ENCODE measurements around the gene IL20RB. TPM values are rescaled to one million over a fixed set of nuclear protein-coding genes. Genes with fewer than 3 reads are reported as not detected.

IL20RB gene
- polyA plus RNA-seq, 3 donors: 0.16 to 1.2 TPM; not detected in 1

- Mint-ChIP-seq H3K9me3 (peaks cover 0 to 3% (median 0%) of the 10 kb centered on the region in 7 donors), H3K36me3 (no peaks in the 10 kb centered on the region), H3K27ac (no peak overlapping the region), H3K4me3 (no peak overlapping the region), H3K4me1 (peaks cover 15% of the 10 kb centered on the region), H3K27me3 (ENCODE audit: low read depth in 3 of 3) (peaks cover 0 to 1% (median 0%) of the 10 kb centered on the region in 3 donors)
- 98% methylated on average over 5 of the region's 6 CpGs for WGBS (ENCODE audit: insufficient coverage)
- H3K4me2 ChIP-seq (replicated peaks; ENCODE audit: extremely low read depth, low read length, poor library complexity, severe bottlenecking): no peak overlapping the region
- intact Hi-C loops (cut with micrococcal nuclease): loop anchor here (5.0 to 10.0 kb wide), 3 partner anchors 255 to 618 kb away; partner anchors contain the start of gene STAG1 (in 2 of the 2)
- H2AFZ ChIP-seq (ENCODE audit: insufficient read depth, low read depth, low read length, poor library complexity, severe bottlenecking): no peak overlapping the region
- no peak for TF ChIP-seq CTCF (IDR thresholded peaks at IDR 0.05)
- no peaks in the 10 kb centered on the region for H3K9me3 ChIP-seq (replicated peaks in 1 of 2; ENCODE audit: control insufficient read depth in 1 of 2, insufficient read depth in 1 of 2, low read length in 2 of 2)
- H3K27ac ChIP-seq (ENCODE audit: low read depth in 1 of 2, low read length in 2 of 2): no peak overlapping the region
- H3K79me2 ChIP-seq (ENCODE audit: insufficient read depth, low read length): no peaks in the 10 kb centered on the region
- H4K20me1 ChIP-seq (ENCODE audit: insufficient read depth, low read length): no peaks in the 10 kb centered on the region
- no peak overlapping the region for H3K9ac ChIP-seq (ENCODE audit: insufficient read depth, low read length, poor library complexity, severe bottlenecking)
- H3K4me1 ChIP-seq (ENCODE audit: control insufficient read depth in 1 of 2, insufficient read depth in 2 of 2, low read length in 2 of 2): peaks cover 0 to 11% of the 10 kb centered on the region in 2 donors
- no peaks in the 10 kb centered on the region for H3K36me3 ChIP-seq (replicated peaks in 1 of 2; ENCODE audit: control insufficient read depth in 1 of 2, insufficient read depth in 2 of 2, low read length in 2 of 2)
- H3K27me3 ChIP-seq (ENCODE audit: control insufficient read depth in 2 of 2, insufficient read depth in 2 of 2, low read length in 2 of 2): no peaks in the 10 kb centered on the region
- DNase-seq: no peak
- no peak overlapping the region for H3K4me3 ChIP-seq (replicated peaks in 1 of 3; ENCODE audit: low read depth in 2 of 3, low read length in 3 of 3)
Measured at GRCh38 chr3:137010137-137010536, 52.4 kb downstream of the IL20RB start.

GRCh38 chr3:137011153-137011552 is 53.4 kb downstream of the IL20RB start:
- Histone ChIP-seq H3K4me1 (ENCODE audit: control insufficient read depth in 1 of 2, insufficient read depth in 2 of 2, low read length in 2 of 2) (peaks cover 0 to 11% of the 10 kb centered on the region in 2 donors), H3K9me3 (replicated peaks in 1 of 2; ENCODE audit: control insufficient read depth in 1 of 2, insufficient read depth in 1 of 2, low read length in 2 of 2) (no peaks in the 10 kb centered on the region), H3K27me3 (ENCODE audit: control insufficient read depth in 2 of 2, insufficient read depth in 2 of 2, low read length in 2 of 2) (no peaks in the 10 kb centered on the region), H3K4me3 (replicated peaks in 1 of 3; ENCODE audit: low read depth in 2 of 3, low read length in 3 of 3) (no peak overlapping the region), H3K27ac (ENCODE audit: low read depth in 1 of 2, low read length in 2 of 2) (no peak overlapping the region), H3K9ac (ENCODE audit: insufficient read depth, low read length, poor library complexity, severe bottlenecking) (no peak overlapping the region), H3K36me3 (replicated peaks in 1 of 2; ENCODE audit: control insufficient read depth in 1 of 2, insufficient read depth in 2 of 2, low read length in 2 of 2) (no peaks in the 10 kb centered on the region), H3K4me2 (replicated peaks; ENCODE audit: extremely low read depth, low read length, poor library complexity, severe bottlenecking) (no peak overlapping the region), H4K20me1 (ENCODE audit: insufficient read depth, low read length) (no peaks in the 10 kb centered on the region), H2AFZ (ENCODE audit: insufficient read depth, low read depth, low read length, poor library complexity, severe bottlenecking) (no peak overlapping the region), H3K79me2 (ENCODE audit: insufficient read depth, low read length) (no peaks in the 10 kb centered on the region)
- no peak for DNase-seq
- peaks cover 0 to 2% (median 0%) of the 10 kb centered on the region in 7 donors for H3K9me3 Mint-ChIP-seq
- H3K4me1 Mint-ChIP-seq: peaks cover 15% of the 10 kb centered on the region
- WGBS (ENCODE audit: insufficient coverage): 79% methylated on average over 2 of the region's 4 CpGs
- no peak overlapping the region for H3K27ac Mint-ChIP-seq
- H3K36me3 Mint-ChIP-seq: no peaks in the 10 kb centered on the region
- intact Hi-C loops (cut with micrococcal nuclease): loop anchor here (5.0 to 10.0 kb wide), 3 partner anchors 256 to 619 kb away; partner anchors contain the start of gene STAG1 (in 2 of the 2)
- TF ChIP-seq CTCF (IDR thresholded peaks at IDR 0.05): no peak
- H3K4me3 Mint-ChIP-seq: no peak overlapping the region
- peaks cover 0 to 1% (median 0%) of the 10 kb centered on the region in 3 donors for H3K27me3 Mint-ChIP-seq (ENCODE audit: low read depth in 3 of 3)
